ENCODE data around the gene CCDC63. TPM values are rescaled to one million over a fixed set of nuclear protein-coding genes. Genes with fewer than 3 reads are reported as not detected.

CCDC63 gene
- total and polyA plus RNA-seq, 9 of the 15 experiments (the other 6 are each of a cell fraction or from before 2014, with no cell fraction given): not detected

GRCh38 chr12:110865521-110865920 lies 18.7 kb downstream of the CCDC63 start:
- Histone ChIP-seq H3K4me3 (no peak overlapping the region), H3K9ac (ENCODE audit: insufficient read depth in 1 of 2, low read depth in 2 of 2, low read length in 2 of 2) (no peak overlapping the region), H3K9me3 (replicated peaks; ENCODE audit: control insufficient read depth, insufficient read depth, low read depth, low read length) (no peaks in the 10 kb centered on the region), H3K36me3 (ENCODE audit: control insufficient read depth, insufficient read depth, low read length) (no peaks in the 10 kb centered on the region), H3K4me1 (replicated peaks in 1 of 2; ENCODE audit: control insufficient read depth in 2 of 2, insufficient read depth in 2 of 2, low read length in 2 of 2) (no peaks in the 10 kb centered on the region), H3K27ac (ENCODE audit: extremely low read depth, low read depth, low read length) (no peak overlapping the region), H4K20me1 (replicated peaks; ENCODE audit: control insufficient read depth, insufficient read depth, low read length) (no peaks in the 10 kb centered on the region), H3K27me3 (ENCODE audit: control insufficient read depth in 2 of 2, insufficient read depth in 2 of 2, low read length in 2 of 2) (peaks cover 5 to 21% of the 10 kb centered on the region in 2 experiments; a peak in 4 of 5 replicates), H2AFZ (ENCODE audit: low read depth, low read length) (no peak overlapping the region), H3K4me2 (ENCODE audit: insufficient read depth, low read length) (no peak overlapping the region), H3K79me2 (ENCODE audit: control insufficient read depth, insufficient read depth, low read length) (no peaks in the 10 kb centered on the region), H3K9me1 (ENCODE audit: control insufficient read depth, insufficient read depth, low read length) (no peaks in the 10 kb centered on the region)
- CTCF ChIA-PET (ENCODE audit: low intra/inter-chr PET ratio): no interaction called here
- in situ Hi-C loops (cut with MboI) (no loop called here), intact Hi-C loops (cut with micrococcal nuclease) (no loop called here)
- 0% methylated on average over 6 of the region's 6 CpGs for WGBS (ENCODE audit: insufficient coverage, low coverage, missing lambda C conversion rate)
- POLR2A ChIA-PET: no interaction called here
- TF ChIP-seq ZNF133 (CRISPR knock-in tag; IDR thresholded peaks at IDR 0.05) (no peak), GTF3C2 (IDR thresholded peaks at IDR 0.05; ENCODE audit: borderline replicate concordance, extremely low read depth, insufficient read length) (no peak), HNRNPK (IDR thresholded peaks at IDR 0.05; ENCODE audit: low read depth, low read length, poor library complexity, severe bottlenecking) (no peak), HSF4 (CRISPR knock-in tag; IDR thresholded peaks at IDR 0.05; ENCODE audit: borderline replicate concordance) (no peak), ZNF639 (CRISPR knock-in tag; conservative IDR thresholded peaks at IDR 0.05 in 1 of 2, IDR thresholded peaks at IDR 0.05 in 1 of 2) (no peak), DACH1 (IDR thresholded peaks at IDR 0.05; ENCODE audit: partially characterized antibody) (no peak), ZNF146 (CRISPR knock-in tag; IDR thresholded peaks at IDR 0.05; ENCODE audit: unreplicated experiment) (no peak), JUN (IDR thresholded peaks at IDR 0.05; ENCODE audit: borderline replicate concordance, low read depth, low read length) (no peak), JUN (CRISPR knock-in tag; IDR thresholded peaks at IDR 0.05; ENCODE audit: borderline replicate concordance) (no peak)
- ATAC-seq: no peak
- FAIRE-seq: no peak
- DNase-seq (ENCODE audit: extremely low read depth in 1 of 4, low spot score in 3 of 4): no peak
- no TSS peak for BruUV-seq (replicated peaks)

All from K562 (cell line).